ENCODE results near the gene RBM33.

The RBM33 gene

GRCh38 chr7:155625557-155625956 is 18.9 kb upstream of the RBM33 start:
- DNase-seq, result no peak

- DNase-seq, result no peak
These were observed 15.3 kb upstream of the RBM33 start for GRCh38 chr7:155629171-155629570.

GRCh38 chr7:155631155-155631554 is 13.3 kb upstream of the RBM33 start:
- no peak for DNase-seq

DNA sequence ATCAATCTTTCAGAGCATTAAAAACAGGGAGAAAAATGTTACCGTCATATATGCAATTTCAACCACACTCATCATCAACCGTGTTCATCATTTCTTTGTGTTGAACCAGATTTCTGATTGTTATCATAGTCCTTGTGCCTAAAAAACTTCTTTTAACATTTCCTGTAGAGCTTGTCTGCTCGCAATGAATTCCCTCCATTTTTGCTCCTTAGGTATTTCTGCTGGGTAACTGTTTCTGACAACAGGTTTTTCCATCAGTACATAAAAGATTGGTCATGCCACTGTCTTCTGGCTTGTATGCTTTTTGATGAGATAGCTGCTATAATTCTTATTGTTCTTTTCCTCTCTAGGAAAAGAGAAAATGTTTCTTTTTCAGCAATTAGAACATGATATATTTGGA is 8.6 kb upstream of the RBM33 start:
- no peak for DNase-seq

- DNase-seq, result no peak
These were observed 7.3 kb upstream of the RBM33 start for GRCh38 chr7:155637155-155637554.

GRCh38 chr7:155638366-155638765 is 6.1 kb upstream of the RBM33 start:
- no peak for DNase-seq

GRCh38 chr7:155639958-155640520 is 4.4 kb upstream of the RBM33 start:
- DNase-seq, result no peak

DNA sequence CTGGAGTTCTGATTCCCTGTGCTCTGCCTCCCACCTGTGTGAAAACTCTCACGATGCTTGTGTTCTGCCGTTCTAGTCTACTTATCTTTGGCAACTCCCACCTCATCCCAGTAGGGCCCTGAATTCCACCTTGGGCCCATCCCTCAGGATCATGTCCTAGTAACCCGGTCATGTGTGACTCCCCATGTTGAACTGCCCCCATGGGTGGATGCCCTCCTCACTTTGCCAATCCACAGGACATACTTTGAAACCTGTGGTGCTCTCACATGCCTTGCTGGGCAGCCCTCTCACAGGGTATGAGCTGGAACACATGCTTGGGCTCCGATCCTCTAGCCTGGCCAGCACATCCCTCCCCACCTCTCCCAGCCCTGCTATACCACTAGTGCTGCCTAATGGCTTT is 3.8 kb upstream of the RBM33 start:
- DNase-seq, result no peak

GRCh38 chr7:155643804-155644177 is 670 bp upstream of the RBM33 start:
- DNase-seq, result no peak

- no peak for DNase-seq
These were observed 579 bp downstream of the RBM33 start for GRCh38 chr7:155644971-155645509.

DNA sequence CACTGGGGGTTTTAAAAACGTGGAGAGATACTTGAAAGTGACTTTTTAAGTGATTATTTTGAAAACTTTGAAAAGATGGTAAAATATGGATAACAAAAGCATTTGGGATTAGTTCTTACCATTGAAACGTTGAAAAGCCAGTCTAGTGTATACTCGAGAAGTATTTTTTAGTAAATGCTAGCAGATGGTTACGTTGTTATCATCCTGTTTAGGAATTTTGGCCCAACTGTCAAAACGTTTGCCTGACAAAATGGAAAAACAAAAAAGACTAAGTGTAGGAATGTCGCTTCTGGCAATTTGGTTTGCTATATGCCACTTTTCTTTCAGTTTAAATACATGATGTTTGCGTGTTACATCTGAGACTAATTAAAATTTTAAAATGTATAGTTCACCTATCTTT is 1.2 kb downstream of the RBM33 start:
- no peak for DNase-seq

DNA sequence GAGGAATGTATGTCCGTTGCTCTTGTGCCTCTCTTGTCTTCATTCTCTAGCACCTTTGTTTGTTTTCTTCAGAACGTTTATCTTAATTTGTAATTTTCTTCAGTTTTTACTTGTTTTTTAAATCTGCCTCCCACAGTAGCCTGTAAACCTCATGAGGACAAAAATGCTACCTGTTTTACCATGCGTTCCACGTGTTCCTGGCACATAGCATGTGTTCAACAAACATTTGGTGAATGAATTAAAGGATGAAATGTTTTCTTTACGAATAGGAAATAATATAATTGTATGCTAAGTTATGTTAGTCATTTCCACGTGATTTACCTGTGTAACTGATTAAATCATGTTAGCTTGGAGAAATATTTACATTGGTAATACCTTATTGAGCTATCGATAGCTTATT is 2.2 kb downstream of the RBM33 start:
- DNase-seq, result no peak

DNA sequence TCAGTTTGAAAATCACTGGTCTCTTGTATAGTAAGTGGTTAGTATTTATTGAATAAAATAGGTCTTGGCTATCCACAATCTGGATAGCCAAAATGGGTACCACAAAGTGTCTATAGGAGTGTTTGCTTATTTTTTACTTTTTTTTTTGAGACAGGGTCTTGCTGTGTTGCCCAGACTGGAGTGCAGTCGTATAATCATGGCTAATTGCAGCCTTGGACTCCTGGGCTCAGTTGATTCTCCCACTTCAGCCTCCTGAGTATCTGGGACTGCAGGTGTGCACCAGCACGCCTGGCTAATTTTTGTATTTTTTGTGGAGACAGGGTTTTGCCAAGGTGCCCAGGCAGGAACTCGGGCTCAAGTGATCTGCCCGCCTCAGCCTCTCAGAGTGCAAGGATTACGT is 2.8 kb downstream of the RBM33 start:
- no peak for DNase-seq

- no peak for DNase-seq
These were observed 3.3 kb downstream of the RBM33 start for GRCh38 chr7:155647734-155648133.

DNA sequence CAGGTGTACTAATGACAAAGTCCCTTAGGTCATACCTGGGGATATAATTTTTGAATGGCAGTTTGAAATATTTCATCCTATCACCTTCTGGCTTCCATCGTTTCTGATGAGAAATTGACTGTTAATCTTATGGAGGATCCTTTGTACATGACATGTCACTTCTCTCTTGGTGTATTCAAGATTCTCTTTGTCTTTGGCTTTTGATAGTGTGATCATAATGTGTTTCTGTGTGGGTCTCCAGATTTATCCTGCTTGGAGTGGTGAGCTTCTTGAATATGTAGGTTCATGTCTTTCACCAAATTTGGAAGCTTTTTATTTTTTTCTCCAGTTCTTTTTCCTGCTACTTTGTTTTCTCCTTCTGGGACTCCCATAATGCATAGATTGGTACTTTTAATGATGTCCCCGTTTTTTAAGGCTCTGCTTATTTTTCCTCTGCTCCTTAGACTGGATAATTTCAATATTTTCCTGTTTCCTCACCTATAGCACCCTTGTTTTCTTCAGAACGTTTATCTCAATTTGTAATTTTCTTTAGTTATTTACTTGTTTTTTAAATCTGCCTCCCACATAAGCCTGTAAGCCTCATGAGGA is 4.4 kb downstream of the RBM33 start:
- DNase-seq, result no peak

DNA sequence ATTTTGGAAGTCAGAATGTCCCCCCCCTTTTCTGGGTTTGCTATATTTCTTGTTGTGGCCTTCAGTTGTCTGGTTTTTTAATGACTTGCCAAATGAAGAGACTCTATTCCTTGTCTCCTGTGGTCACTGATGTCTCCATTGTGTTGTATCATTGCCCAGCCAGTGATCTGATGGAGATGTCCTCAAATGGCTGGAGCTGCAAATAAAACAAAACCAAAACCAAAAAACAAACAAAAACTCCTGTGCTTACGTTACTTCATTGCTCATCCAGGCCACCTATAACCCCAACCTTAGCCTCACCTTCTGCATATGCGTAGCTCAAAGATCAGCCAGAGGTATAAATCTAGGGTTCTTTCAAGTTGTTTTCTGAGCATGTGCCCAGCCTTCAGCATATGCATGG is 5.1 kb downstream of the RBM33 start:
- DNase-seq, result no peak

GRCh38 chr7:155652156-155653114 is 8.0 kb downstream of the RBM33 start:
- no peak for DNase-seq

GRCh38 chr7:155653803-155654202 is 9.3 kb downstream of the RBM33 start:
- DNase-seq, result no peak

- no peak for DNase-seq
These were observed 12.4 kb downstream of the RBM33 start for GRCh38 chr7:155656891-155657290.

DNA sequence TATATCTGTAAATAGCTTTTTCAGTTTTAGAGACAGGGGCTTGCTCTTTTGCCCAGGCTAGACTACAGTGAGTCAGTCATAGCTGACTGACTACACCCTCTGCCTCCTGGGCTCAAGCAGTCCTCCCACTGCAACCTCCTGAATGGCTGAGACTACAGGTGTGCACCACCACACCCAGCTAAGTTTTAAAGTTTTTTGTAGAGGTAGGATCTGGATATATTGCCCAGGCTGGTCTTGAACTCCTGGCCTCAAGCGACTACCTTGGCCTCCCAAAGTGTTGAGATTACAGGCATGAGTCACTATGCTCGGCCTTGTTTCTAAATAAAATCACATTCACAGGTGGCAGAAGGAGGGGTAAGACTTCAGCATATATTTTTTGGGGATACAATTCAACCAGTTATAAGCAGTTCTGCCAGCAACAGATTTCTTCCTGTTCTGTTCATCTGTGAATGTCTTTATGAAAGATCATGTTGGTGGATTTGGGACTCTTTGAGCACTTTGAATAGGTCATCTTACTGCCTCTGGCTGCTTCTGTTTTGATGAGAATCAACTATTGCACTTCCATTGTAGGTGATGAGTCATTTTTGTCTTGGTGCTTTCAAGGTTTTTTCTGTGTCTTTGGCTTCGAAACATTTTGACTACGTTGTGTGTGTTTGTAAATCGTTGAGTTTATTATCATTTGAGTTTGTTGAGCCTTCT is 15.7 kb downstream of the RBM33 start:
- no peak for DNase-seq

DNA sequence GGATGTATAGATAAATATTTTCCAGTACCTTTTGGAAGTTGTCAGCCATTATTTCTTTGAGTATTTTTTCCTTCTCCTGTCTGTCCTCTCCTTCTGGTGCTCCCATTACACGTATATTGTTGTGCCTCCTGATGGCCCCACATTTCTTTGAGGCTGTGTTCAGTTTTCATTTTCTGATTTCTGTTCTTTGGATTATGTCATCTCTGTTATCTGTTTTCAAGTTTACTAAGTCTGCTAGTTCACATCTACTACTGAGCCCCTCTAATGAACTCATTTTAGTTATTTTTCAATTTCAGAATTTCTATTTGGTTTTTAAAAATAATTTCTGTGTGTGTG is 16.3 kb downstream of the RBM33 start:
- DNase-seq, result no peak

- DNase-seq, result no peak
These were observed 18.0 kb downstream of the RBM33 start for GRCh38 chr7:155662343-155663043.

GRCh38 chr7:155663937-155664336 is 19.5 kb downstream of the RBM33 start:
- no peak for DNase-seq

Data from NCI-H2081 treated with DMSO at 0.1 percent for 48 hours (cell line).